CD4-positive, alpha-beta T cell treated with Interferon alpha-2 for 1 hour (primary cell): ENCODE data around the gene BBLN.
A peak's percentile ranks its signal among the peaks of the same experiment; 100 is the strongest.

ENCODE experiments used
- DNase-seq, 2 donors: peaks; one replicate each; pipeline ENCODE4 v3.0.0-alpha.2; 2020 to 2022

Gene BBLN

GRCh38 chr9:128192601-128193371, 32.7 kb downstream of the BBLN start:
- peak in 1 of 2 donors; percentile 66 for DNase-seq

GRCh38 chr9:128193469-128194096, 33.5 kb downstream of the BBLN start:
- DNase-seq = no peak

GRCh38 chr9:128201441-128202369, 41.6 kb downstream of the BBLN start:
- DNase-seq = no peak

GRCh38 chr9:128202648-128203023, 42.6 kb downstream of the BBLN start:
- no peak for DNase-seq

GRCh38 chr9:128203024-128203706, 43.1 kb downstream of the BBLN start, which contains the start of gene DNM1:
TSS of gene DNM1 (plus strand) at chr9:128203379. CDS start at chr9:128203471, 92 bp downstream.
- peak; percentile 72 to 84 for DNase-seq

GRCh38 chr9:128203707-128204551, 43.9 kb downstream of the BBLN start:
- peak in 1 of 2 donors; percentile 8 for DNase-seq

GRCh38 chr9:128204858-128205257, 44.8 kb downstream of the BBLN start:
- no peak for DNase-seq

GRCh38 chr9:128205296-128205944, 45.4 kb downstream of the BBLN start:
- DNase-seq = no peak

GRCh38 chr9:128206484-128206883, 46.4 kb downstream of the BBLN start:
- DNase-seq = no peak

- DNase-seq = no peak
These were observed 47.1 kb downstream of the BBLN start for GRCh38 chr9:128206916-128207910.

- DNase-seq = no peak
These were observed 48.3 kb downstream of the BBLN start for GRCh38 chr9:128208386-128208785.

GRCh38 chr9:128208946-128209669, 49.0 kb downstream of the BBLN start:
- DNase-seq = no peak

GRCh38 chr9:128211186-128211980, 51.3 kb downstream of the BBLN start:
- DNase-seq = no peak

- DNase-seq = no peak
These were observed 51.9 kb downstream of the BBLN start for GRCh38 chr9:128211981-128212281.
